Measurements from ENCODE around the gene FGD6. TPM values are rescaled to one million over a fixed set of nuclear protein-coding genes. Genes with fewer than 3 reads are reported as not detected.
"Not testable (repeated sequence)": the region's sequence is repeated elsewhere in the genome, so short reads cannot be mapped to it uniquely, and the experiment has no call there.

The FGD6 gene
- polyA plus RNA-seq, 6 donors from 2014 or later = 0.05 to 0.81 (median 0.61) TPM; not detected in 2

DNA sequence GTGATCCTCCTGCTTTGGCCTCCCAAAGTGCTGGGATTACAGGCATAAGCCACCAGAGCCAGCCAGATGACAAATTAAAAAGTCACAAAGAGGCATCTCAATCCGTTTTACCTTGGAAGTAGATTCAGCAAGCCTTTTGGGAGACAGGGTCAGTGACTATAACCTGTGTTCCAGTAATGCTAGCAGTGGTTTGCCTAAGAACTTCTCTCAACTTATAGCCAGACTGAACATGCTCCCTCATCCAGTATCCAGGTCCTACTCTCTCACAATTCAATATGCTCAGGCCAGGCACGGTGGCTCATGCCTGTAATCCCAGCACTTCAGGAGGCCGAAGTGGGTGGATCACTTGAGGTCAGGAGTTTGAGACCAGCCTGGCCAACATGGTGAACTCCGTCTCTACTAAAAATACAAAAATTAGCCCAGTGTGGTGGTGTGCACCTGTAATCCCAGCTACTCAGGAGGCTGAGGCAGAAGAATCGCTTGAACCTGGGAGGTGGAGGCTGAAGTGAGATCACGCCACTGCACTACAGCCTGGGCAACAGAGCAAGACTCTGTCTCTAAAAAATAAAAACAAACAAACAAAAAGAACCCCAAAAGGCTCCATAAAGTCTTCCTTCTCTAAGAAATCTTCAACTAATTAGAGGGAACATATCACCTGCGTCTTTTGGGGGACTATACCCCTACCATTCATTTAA, 20.2 kb downstream of the FGD6 start:
- not testable (repeated sequence) for H3K4me3 Mint-ChIP-seq; H3K4me1 Mint-ChIP-seq; ATAC-seq (ENCODE audit: low read depth in 2 of 2); H3K36me3 Mint-ChIP-seq; H3K9me3 Mint-ChIP-seq; DNase-seq; H3K27ac Mint-ChIP-seq; H3K27me3 Mint-ChIP-seq

DNA sequence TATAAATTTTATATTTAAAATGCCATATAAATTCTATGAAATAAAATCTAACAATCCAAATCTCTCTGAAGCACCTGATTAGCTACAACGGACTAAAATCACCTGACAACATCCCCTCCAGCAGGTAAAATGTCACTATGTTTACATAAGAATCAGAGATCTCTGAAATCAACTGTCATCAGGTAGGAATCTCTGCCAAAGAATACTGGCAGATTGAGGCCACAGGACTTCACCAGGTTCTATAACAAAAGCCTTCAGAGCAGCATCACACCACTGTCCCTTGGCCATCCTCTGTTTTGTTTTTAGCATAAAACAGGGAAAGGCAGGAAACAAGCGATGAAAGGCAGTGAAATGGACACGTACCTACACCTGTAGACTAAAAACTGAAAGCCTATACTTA, 22.1 kb downstream of the FGD6 start:
- H3K27me3 Mint-ChIP-seq = peaks cover 0 to 3% (median 0%) of the 10 kb centered on the region in 3 donors
- no peaks in the 10 kb centered on the region for H3K36me3 Mint-ChIP-seq
- H3K27ac Mint-ChIP-seq = peak overlapping the region in 1 of 6 donors; percentile 28
- DNase-seq (no peak), ATAC-seq (ENCODE audit: low read depth in 2 of 2) (no peak)
- H3K4me1 Mint-ChIP-seq = peaks cover 0 to 1% (median 0%) of the 10 kb centered on the region in 3 donors
- peaks cover 0 to 2% (median 0%) of the 10 kb centered on the region in 7 donors for H3K9me3 Mint-ChIP-seq
- no peak overlapping the region for H3K4me3 Mint-ChIP-seq

DNA sequence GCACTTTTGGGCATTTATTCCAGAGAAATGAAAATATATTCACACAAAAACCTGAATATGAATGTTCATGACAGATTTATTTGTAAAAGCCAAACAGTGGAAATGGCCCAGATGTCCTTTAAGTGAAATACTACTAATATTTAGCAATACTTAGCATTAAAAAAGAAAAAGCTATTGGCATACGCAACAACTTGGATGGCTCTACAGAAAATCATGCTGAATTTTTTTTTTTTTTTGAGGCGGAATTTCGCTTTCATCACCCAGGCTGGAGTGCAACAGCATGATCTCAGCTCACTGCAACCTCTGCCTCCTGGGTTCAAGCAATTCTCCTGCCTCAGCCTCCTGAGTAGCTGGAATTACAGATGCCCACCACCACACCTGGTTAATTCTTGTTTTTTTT, 24.1 kb downstream of the FGD6 start:
- DNase-seq = no peak
- no peak overlapping the region for H3K4me3 Mint-ChIP-seq
- H3K9me3 Mint-ChIP-seq = peaks cover 0 to 2% (median 0%) of the 10 kb centered on the region in 7 donors
- H3K27me3 Mint-ChIP-seq = peaks cover 0 to 3% (median 0%) of the 10 kb centered on the region in 3 donors
- no peaks in the 10 kb centered on the region for H3K4me1 Mint-ChIP-seq
- no peak for ATAC-seq (ENCODE audit: low read depth in 2 of 2)
- H3K27ac Mint-ChIP-seq = no peak overlapping the region
- no peaks in the 10 kb centered on the region for H3K36me3 Mint-ChIP-seq

DNA sequence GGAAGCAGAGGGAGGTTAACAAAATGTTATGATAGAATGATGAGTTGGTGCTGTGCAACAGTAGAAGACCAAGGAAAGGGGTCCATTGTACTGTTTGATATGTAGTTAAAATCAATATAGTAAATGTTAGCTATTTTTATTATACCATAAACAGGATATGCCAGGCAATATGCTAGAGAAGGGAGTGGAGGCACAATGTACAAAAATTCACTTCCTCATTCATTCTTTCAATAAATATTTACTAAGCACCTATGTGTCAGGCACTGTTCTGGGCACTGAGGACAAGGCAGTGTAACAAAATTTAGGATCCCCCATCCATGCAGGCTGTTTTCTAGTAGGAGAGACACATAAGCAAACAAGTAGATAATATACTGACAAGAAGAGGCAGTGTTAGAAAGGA, 25.0 kb downstream of the FGD6 start:
- H3K4me3 Mint-ChIP-seq = no peak overlapping the region
- peaks cover 0 to 2% (median 0%) of the 10 kb centered on the region in 7 donors for H3K9me3 Mint-ChIP-seq
- no peak overlapping the region for H3K27ac Mint-ChIP-seq
- no peaks in the 10 kb centered on the region for H3K36me3 Mint-ChIP-seq
- ATAC-seq (ENCODE audit: low read depth in 2 of 2) = no peak
- no peaks in the 10 kb centered on the region for H3K4me1 Mint-ChIP-seq
- DNase-seq = no peak
- peaks cover 0 to 3% (median 0%) of the 10 kb centered on the region in 3 donors for H3K27me3 Mint-ChIP-seq

DNA sequence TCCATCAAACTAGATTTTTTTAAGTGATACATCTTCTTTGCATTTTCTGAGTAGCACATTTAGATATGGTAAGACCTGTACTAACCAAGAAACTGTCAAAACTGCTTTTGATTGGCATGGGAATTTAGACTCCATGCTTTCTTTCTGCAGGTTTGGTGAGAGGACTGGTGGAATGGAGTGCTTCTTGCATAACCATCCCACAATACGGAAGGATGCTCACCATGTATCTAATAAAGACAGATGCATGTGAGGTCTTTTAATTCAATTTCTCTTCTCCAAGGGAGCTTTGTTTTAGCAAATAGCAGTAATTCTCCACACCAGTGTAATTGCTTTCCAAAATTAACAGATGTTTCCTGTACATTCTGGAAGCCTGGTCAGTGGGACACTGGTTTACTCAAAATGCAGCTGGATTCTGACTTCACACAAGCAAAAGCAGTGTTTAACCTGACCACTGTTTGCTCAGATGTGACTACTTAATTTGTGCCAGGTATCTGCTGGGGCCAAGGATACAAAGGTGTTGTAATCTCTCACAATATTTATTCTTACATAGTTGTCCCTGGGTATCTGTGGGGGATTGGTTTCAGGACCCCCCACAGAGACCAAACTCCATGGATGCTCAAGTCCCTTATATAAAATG, 26.1 kb downstream of the FGD6 start:
- H3K4me1 Mint-ChIP-seq = no peaks in the 10 kb centered on the region
- H3K27ac Mint-ChIP-seq = no peak overlapping the region
- no peak for ATAC-seq (ENCODE audit: low read depth in 2 of 2)
- H3K4me3 Mint-ChIP-seq = no peak overlapping the region
- peaks cover 0 to 3% (median 0%) of the 10 kb centered on the region in 3 donors for H3K27me3 Mint-ChIP-seq
- no peaks in the 10 kb centered on the region for H3K36me3 Mint-ChIP-seq
- DNase-seq = no peak
- peaks cover 0 to 2% (median 0%) of the 10 kb centered on the region in 7 donors for H3K9me3 Mint-ChIP-seq

DNA sequence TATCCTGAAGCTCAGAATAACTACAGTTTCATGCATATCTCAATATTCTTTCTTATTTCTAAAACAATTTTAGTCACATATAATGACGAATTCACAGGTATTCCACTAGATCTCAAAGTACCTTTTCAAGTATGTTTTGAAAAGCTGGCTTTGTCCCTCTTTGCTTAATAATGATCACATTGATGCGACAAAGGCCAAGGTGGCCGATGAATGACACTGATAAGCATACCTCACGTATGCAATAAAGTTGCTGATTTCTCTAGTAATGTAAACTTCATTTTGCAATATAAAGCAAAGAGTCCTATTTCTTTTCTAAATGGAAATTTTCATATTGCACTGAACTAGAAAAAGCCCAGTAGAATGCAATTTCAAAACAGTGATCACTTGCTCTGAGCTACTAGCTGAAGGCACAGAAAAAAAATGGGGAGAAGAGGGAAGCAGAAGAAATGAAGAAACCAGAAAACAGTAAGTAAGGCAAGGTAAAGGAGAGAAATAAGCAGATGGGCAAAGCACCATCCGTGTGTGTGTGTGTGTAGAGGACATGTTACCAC, 29.3 kb downstream of the FGD6 start:
- H3K9me3 Mint-ChIP-seq = peaks cover 0 to 2% (median 0%) of the 10 kb centered on the region in 7 donors
- ATAC-seq (ENCODE audit: low read depth in 2 of 2) (no peak), DNase-seq (no peak)
- H3K4me3 Mint-ChIP-seq = no peak overlapping the region
- no peak overlapping the region for H3K27ac Mint-ChIP-seq
- no peaks in the 10 kb centered on the region for H3K4me1 Mint-ChIP-seq
- H3K36me3 Mint-ChIP-seq = no peaks in the 10 kb centered on the region
- no peaks in the 10 kb centered on the region for H3K27me3 Mint-ChIP-seq

DNA sequence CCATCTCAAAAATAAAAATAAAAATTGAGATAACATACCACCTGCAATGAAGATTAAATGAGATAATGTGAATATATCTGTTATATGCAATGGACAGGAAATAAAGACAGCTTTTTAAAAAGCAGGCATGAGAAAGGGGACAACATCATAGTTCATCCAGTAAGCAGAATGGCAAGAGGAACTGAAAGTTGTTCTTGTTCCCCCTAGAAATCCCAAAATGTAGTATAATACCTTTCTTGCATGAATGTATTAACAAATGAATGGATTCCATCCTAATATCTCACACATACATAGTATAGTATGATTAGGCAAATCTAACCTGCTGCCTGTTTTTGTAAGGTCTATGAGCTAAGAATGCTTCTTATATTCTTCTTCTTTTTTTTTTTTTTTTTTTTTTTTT, 31.4 kb downstream of the FGD6 start:
- Mint-ChIP-seq H3K36me3 (no peaks in the 10 kb centered on the region), H3K4me1 (no peaks in the 10 kb centered on the region), H3K27me3 (no peaks in the 10 kb centered on the region), H3K4me3 (no peak overlapping the region), H3K9me3 (no peaks in the 10 kb centered on the region), H3K27ac (no peak overlapping the region)
- ATAC-seq (ENCODE audit: low read depth in 2 of 2) (no peak), DNase-seq (no peak)

DNA sequence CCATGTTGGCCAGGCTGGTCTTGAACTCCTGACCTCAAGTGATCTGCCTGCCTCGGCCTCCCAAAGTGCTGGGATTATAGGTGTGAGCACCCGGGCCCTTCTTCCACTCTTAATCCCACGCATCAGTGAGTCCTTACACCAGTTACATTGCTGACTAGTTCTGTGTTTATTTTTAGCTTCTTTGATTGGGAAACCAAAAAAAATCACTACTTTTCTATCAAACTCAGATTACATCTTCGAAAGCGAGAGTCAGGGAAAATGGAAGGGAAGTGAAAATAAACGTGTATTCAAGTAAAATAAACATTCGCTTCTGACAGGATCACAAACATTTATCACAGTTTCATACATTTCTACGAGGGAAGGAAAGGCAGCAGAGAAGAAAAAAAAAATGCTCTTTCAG, 32.2 kb downstream of the FGD6 start:
- Mint-ChIP-seq H3K4me3 (no peak overlapping the region), H3K4me1 (no peaks in the 10 kb centered on the region), H3K27ac (no peak overlapping the region), H3K27me3 (no peaks in the 10 kb centered on the region), H3K9me3 (no peaks in the 10 kb centered on the region), H3K36me3 (no peaks in the 10 kb centered on the region)
- DNase-seq (no peak), ATAC-seq (ENCODE audit: low read depth in 2 of 2) (no peak)

DNA sequence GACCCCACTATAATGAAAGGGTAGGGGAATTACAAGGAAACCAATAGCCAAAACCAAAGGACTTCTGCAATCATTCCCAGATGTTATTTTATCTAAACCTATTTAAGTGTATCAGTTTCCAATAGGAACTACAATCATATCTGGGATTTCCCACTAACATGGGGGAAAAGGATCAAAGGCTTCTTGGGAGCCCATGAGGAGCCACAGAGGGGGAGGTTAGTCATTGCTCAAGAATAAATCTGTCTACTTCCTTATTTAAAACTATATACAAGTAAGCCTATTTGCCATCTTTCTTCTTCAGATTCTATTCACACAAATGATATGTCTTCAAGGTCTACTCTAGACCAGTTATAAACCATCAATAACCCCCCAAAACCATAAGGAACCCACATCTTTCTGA, 33.1 kb downstream of the FGD6 start:
- H3K9me3 Mint-ChIP-seq = no peaks in the 10 kb centered on the region
- DNase-seq (no peak), ATAC-seq (ENCODE audit: low read depth in 2 of 2) (no peak)
- no peak overlapping the region for H3K4me3 Mint-ChIP-seq
- no peaks in the 10 kb centered on the region for H3K27me3 Mint-ChIP-seq
- H3K36me3 Mint-ChIP-seq = no peaks in the 10 kb centered on the region
- no peaks in the 10 kb centered on the region for H3K4me1 Mint-ChIP-seq
- H3K27ac Mint-ChIP-seq = no peak overlapping the region

DNA sequence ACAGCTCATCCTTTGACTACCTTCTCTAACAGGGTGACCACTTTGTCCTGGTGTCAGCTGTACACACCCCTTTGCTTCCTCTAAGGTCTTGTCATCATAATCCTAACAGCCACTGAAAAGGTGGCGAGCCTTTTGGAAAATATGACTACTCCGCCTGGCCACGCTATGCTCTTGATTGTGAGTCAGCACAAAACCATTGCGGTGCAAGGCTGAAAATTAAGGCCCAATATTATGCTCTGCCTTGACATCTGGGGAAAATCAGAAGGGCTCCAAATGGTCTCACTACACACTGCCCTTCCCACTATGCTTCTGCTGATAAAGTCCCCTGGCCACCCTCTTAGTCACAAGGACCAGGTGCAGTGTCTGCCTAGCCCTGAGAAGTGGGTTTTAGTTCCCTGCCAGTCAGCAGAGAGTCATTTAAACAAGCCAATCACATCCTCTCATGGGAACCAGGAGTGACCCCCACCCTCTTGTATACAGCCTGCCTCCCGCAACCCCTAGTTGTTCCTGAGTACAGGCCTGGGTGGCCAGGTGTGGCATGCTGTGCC, 34.3 kb downstream of the FGD6 start:
- DNase-seq = no peak
- Mint-ChIP-seq H3K36me3 (no peaks in the 10 kb centered on the region), H3K9me3 (no peaks in the 10 kb centered on the region), H3K4me3 (no peak overlapping the region), H3K4me1 (no peaks in the 10 kb centered on the region), H3K27ac (peak overlapping the region in 2 of 6 donors; percentile 63 to 69), H3K27me3 (no peaks in the 10 kb centered on the region)
- no peak for ATAC-seq (ENCODE audit: low read depth in 2 of 2)

DNA sequence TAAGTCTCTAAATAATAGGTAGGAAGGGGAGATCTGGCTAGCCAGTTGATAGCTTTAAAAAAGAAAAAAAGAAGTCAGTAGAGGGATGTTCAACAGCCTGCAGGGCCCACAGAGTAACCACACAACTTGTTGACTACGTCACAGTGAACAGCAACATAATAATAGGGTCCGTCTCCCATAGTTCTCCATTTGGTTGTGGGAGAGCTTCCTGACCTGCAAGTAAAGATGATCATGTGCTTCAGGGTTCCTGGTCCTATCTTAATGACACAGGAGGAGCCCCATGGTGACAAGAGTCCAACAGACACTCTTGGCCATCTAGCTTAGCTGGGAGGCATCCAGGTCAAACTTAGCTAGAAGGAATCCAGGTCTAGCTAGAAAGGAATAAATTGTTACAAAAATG, 36.2 kb downstream of the FGD6 start:
- Mint-ChIP-seq H3K27ac (no peak overlapping the region), H3K4me3 (no peak overlapping the region), H3K4me1 (no peaks in the 10 kb centered on the region), H3K27me3 (no peaks in the 10 kb centered on the region), H3K36me3 (no peaks in the 10 kb centered on the region), H3K9me3 (no peaks in the 10 kb centered on the region)
- no peak for DNase-seq
- no peak for ATAC-seq (ENCODE audit: low read depth in 2 of 2)

DNA sequence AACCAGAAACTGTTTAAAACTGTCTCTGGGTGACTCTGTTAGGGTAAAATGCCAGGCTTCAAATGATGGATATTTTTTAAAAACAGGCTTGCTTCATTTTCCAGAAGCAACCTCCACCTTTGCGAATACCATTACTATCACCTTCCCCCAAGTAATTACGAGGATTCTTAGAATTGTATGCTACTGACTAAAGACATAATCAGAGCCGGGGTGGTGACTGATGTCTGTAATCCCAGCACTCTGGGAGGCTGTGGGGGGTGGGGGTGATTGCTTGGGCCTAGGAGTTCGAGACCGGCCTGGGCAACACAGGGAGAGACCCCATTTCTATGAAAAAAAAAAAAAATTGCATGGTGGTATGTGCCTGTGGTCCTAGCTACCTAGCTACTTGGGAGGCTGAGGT, 38.3 kb downstream of the FGD6 start:
- ATAC-seq (ENCODE audit: low read depth in 2 of 2) = no peak
- Mint-ChIP-seq H3K27ac (no peak overlapping the region), H3K36me3 (no peaks in the 10 kb centered on the region), H3K4me3 (no peak overlapping the region), H3K9me3 (no peaks in the 10 kb centered on the region), H3K27me3 (no peaks in the 10 kb centered on the region), H3K4me1 (no peaks in the 10 kb centered on the region)
- no peak for DNase-seq

DNA sequence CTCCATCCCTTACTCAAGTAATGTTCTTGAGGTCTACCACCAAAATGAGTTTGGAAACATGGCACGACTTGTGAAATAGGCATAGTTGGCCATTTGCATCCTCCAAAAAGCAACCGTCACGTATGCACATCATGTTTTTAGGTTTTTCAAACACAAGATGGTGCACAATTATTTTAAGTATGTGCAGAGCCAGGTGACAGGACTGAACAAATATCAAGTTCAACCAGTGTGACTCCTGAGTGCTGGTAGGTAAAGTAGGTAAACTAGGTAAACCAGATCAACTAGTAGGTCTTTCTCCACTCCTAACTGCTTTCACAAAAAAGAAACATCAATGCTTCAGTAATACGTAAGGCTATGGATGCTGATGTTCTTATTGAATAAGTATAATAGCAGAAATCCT, 39.1 kb downstream of the FGD6 start:
- Mint-ChIP-seq H3K9me3 (no peaks in the 10 kb centered on the region), H3K36me3 (no peaks in the 10 kb centered on the region), H3K4me3 (no peak overlapping the region), H3K4me1 (no peaks in the 10 kb centered on the region), H3K27ac (no peak overlapping the region), H3K27me3 (no peaks in the 10 kb centered on the region)
- ATAC-seq (ENCODE audit: low read depth in 2 of 2) (no peak), DNase-seq (no peak)

DNA sequence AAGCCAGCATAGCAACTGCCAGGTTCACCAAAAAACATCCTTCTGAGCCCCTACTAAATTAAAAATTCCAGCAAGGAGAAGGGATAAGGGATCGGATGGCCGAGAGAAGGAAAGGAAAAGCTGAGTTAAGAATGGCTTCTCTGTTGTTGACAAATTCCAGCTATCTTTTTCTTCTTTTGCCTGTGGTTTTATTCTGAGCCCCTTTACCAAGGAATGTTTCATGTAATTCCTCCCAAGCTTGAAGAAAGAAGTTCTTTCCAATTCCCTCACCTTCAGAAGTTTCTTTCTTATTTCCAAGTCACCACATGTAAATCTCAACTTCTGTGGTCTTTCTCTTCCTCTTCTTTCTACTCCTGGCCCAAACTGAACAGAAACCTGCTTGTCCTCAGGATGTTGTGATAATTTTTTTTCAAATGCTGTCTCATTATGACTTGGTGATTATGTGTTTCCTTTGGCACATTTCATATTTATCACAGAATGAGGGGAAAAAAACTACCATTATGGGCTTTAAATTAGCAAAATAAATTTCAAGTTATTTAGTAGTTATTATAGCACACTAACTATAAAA, 40.0 kb downstream of the FGD6 start:
- H3K4me1 Mint-ChIP-seq = no peaks in the 10 kb centered on the region

More for the DNA sequence above, 40.0 kb downstream of the FGD6 start:
- ATAC-seq (ENCODE audit: low read depth in 2 of 2) (no peak), DNase-seq (no peak)
- H3K36me3 Mint-ChIP-seq = no peaks in the 10 kb centered on the region
- no peaks in the 10 kb centered on the region for H3K27me3 Mint-ChIP-seq
- no peak overlapping the region for H3K4me3 Mint-ChIP-seq
- peak overlapping the region in 1 of 6 donors; percentile 76 for H3K27ac Mint-ChIP-seq
- H3K9me3 Mint-ChIP-seq = no peaks in the 10 kb centered on the region

Measured in naive B cell (primary cell).